Umbilical cord (tissue), 2 donors: Measurements from ENCODE around the gene SBF1. TPM values are rescaled to one million over a fixed set of nuclear protein-coding genes. Genes with fewer than 3 reads are reported as not detected.
"Not testable (repeated sequence)": the region's sequence is repeated elsewhere in the genome, so short reads cannot be mapped to it uniquely, and the experiment has no call there.

Source experiments
- DNase-seq: peaks from one replicate; pipeline ENCODE4 v3.0.0-alpha.2; 2015; ENCODE audit warnings: low spot score
- total RNA-seq: library from RNA; depleted of rRNA; stranded (reverse); fragments of >200 nt; gene quantifications from one replicate; pipeline ENCODE4 v1.2.3, GENCODE V29; 2014; ENCODE audit warnings: low replicate concordance; ENCODE audit not compliant: insufficient read depth

Gene SBF1
- total RNA-seq, 1 donor from 2014 or later = 48.2 TPM

DNA sequence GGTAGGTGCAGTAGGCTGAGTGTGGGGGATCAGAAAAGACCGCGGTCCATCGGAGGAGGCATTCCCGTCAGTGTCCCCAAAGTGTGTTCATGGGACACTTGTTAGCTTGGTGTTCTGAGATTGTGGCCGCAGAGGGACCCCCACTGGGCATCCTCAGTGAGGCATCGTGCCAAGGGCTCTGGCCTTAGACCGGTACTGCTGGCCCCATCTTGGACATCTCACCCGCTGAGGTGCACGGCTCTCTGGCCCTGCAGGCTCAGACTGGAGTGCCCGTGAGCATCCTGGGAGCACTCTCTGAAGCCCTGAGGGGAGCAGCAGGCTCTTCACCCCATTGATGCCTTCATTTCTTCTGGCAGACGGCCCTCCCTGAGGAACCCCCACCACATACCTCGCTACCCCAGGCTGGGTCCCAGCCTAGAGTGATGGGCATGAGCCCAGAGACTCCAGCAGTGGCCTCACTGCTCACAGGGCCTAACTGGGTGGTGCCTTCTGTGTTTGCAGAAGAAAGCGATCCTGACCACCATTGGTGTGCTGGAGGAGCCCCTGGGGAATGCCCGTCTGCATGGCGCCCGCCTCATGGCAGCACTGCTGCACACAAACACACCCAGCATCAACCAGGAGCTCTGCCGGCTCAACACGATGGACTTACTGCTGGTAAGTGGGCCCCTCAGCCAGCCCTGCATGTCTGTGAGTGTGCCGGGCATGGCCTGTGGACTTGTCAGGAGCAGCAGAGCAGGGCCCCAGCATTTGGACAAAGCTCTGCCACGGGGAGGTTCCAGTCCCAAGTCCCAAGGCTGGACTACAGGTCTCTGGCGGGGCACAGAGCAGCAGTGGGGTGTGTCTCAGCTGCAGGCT lies 51.6 kb downstream of the SBF1 start:
- DNase-seq = no peak

DNA sequence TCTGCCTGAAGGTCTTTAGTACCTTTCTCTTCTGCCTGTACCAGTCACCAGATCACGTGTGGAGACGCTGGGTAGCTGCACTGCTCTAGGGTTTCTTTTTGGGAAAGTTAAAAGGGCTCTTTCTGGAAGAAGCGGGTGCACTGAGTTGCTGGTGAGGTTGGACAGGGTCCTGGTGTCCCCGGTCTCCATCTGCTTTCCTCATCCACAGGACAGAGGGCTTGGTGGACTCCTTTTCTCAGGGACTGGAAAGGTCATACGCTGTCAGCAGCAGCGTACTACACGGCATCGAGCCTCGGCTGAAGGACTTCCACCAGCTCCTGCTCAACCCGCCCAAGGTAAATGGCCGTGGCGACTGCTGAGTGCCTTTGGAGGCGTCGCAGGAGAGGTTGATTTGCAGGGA lies 52.8 kb downstream of the SBF1 start:
- DNase-seq = no peak

DNA sequence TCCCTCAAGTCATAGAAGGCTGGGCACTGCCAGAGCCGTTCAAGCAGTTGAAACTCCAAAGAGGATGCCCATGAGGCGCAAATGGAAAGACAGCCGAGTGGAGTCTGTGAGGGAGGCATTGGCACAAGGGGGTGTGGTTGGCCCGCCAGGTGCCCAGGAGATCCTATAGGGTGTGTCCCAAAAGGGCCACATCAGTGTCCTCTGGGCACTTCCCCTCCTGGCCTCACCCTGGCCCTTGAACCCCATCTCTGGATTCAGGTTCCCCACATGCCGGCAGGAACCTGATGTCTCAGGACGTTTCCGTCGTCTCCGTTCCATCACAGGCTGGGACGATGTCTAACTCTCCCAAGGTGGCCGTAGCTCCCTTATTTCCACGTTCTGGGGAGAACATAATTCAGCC lies 54.3 kb downstream of the SBF1 start:
- DNase-seq = no peak

DNA sequence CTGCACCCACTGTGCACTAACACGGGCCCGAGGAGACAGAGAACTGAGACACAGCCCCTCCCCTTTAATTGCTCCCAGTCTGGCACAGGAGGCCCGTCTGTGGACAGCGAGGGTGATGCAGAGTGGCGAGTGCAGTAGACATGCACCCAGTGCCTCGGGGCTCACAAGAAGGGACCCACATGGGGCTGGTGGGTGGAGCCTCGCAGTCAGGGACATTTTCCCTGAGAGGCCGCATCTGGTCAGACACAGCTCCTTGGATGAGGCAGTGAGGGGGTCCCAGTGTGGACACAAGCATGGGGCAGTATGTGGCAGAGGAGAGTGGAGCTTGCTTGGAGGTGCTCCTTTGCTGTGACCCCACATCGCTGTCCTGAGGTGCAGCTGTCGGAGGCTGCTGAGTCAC lies 54.8 kb downstream of the SBF1 start:
- DNase-seq = no peak

DNA sequence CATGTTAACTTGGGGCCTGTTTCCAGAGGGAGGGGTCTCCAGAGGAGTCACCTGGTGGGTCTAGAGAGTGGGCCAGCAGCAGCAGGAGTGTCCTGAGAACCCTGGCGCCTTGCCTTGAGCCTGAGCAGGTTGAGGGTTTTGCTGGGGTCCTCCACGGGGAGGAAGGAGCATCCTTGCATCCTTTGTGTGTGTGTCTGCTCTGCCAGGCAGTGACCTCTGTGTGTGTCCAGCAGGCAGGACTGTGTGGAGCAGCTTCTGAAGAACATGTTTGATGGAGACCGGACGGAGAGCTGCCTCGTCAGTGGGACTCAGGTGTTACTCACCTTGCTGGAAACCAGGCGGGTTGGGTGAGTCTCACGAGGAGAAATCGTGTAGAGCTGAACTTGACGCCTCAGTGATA lies 55.7 kb downstream of the SBF1 start:
- no peak for DNase-seq

DNA sequence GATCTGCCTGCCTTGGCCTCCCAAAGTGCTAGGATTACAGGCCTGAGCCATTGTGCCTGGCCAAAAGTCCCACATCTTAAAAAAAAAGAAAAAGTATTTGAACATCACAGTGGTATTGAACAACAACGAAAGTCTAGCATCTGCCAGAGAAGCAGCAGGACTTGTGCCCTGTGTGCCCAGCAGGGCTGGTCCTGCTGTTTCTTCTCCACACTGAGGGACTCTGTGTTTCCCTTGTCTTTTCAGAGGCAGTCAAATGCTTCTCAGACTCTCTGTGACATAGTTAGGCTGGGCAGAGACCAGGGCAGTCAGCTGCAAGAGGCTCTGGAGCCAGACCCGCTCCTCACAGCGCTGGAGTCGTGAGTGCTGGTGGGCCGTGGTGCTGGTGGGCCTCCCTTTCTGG lies 56.2 kb downstream of the SBF1 start:
- DNase-seq = no peak

DNA sequence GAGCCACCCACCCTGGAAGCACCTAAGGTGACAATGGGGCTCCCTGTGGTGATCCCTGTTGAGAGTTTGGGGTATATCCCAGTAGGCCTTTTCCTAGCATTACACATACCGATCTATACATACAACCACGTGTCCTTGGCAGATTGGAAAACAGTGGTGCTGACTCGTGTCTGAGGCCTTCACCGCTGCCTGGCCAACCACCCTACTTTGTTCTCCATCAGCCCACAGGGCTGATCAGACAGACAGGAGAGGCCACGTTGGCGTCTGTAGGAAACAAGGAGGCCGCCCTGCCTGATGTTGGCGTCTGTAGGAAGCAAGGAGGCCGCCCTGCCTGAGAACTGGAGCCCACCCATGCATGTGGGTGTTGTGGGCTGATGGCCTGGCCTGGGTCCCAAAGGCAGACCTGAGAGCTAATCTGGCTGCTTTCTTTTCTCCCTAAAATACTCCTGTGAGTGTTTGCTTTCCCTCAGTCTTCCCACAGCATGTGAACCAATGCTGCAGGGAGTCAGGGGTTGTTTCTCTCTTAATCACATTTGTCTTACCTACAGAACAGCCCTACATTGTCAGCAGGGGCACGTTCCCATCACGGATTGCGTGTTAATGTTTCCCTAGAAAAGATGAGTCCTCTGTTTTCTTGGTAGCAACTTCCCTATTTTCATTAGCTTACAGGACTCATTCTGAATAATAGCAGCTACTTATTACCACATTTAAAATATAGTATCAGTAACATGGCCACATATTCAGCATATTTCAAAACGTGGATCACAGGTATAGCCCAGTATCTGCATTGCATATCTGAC lies 57.2 kb downstream of the SBF1 start:
- no peak for DNase-seq

DNA sequence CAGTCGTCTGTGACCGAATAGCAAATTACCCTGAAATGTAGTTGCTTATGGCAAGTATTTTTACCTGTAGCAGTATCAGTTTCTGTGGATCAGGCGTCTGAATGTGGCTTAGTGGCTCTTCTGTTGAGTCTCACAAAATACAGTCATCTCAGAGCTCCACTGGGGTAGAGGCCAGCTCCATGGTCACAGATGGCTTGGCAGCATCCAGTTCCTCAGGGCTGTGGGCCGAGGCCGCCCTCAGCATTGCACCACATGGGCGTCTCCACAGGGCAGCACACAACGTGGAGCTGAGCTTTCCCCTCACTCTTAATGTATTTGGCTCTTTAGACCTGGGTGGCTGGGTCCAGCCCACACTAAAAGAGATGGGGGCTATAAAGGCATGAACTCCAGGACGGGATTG lies 57.8 kb downstream of the SBF1 start:
- DNase-seq = no peak

DNA sequence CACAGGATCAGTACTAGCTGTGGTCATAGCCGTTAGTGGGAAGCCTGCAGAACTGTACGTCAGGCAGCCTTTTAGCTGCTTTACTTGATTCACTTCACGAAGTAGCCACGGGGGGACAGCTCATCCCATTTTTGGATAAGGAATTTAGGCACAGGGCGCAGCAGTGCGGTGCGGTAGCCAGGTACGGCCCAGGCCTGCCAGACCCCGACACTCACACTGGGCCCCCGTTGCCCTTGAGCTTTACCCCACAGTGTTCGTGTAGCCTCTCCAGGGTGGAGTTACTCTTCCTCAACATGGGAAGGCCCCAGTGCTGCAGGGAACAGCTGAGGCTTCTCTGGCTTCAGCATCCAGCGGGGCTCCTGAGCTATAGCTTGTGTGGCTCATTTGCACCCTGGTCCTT lies 59.4 kb downstream of the SBF1 start:
- no peak for DNase-seq

DNA sequence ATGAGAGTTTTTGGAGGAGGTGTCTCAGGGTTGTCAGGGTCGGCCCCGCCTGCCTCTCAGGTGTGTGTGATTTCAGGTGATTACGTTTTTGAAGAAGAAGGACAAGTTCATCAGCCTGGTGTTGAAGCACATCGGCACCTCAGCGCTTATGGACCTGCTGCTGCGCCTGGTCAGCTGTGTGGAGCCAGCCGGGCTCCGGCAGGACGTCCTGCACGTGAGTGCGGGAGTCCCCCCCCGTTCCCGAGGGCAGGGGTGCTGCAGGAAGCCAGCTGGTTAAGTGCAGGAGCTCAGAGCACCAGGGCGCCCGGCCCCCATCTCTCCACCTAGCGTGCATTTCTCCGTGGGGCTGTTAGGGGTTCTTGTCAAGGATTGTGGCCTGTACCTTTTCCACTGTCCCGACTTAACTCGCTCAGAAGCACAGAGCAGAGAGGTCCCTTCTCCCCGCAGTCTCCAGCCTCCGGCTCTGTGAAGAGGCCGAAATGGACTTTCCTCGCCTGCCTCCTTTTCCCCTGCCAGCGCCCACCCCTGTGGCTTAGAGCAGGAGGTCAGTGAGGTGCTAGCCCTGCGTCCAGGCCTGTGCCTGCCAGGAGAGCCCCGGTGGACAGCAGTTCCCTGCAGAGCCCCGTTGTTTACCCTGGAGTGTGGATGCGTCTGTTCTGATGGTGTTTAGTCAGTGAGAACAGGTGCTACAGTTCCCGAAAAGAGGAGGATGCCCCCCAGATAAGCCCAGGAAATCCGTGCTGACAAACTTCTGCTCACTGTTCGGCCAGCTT lies 60.2 kb downstream of the SBF1 start:
- no peak for DNase-seq

DNA sequence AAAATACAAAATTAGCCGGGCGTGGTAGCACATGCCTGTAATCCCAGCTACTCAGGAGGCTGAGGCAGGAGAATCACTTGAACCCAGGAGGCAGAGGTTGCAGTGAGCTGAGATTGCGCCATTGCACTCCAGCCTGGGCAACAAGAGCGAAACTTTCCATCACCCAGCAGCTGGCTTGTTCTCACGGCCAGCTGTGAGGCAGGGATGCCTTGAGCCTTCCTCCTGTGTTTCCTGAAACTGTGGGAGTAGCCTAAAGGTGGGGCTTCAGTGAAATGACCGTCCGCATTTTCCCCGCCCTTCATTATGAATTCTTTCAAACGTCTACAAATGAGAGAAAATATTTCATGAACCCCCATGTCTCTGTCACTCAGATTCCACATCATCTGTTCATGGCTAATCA lies 65.9 kb downstream of the SBF1 start:
- DNase-seq = not testable (repeated sequence)

DNA sequence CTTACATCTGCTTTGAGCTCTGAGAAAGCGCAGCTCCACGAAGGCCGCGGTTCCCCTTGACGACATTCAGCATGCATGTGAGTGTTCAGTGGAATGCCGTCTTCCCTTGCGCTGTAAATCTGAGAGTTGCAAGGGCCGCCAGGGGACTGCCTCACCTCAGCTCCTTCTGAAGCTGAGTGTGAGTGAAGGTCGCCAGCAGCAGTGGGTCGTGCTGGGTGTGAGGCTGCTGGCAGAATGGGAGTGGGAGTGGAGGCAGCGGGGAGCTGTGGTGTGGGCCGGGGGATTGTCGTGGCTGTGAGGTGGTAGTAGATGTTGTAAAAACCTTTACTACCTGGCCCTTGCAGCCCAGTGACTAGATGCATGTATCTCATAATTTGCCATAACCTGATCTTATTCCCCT lies 66.5 kb downstream of the SBF1 start:
- DNase-seq = no peak

DNA sequence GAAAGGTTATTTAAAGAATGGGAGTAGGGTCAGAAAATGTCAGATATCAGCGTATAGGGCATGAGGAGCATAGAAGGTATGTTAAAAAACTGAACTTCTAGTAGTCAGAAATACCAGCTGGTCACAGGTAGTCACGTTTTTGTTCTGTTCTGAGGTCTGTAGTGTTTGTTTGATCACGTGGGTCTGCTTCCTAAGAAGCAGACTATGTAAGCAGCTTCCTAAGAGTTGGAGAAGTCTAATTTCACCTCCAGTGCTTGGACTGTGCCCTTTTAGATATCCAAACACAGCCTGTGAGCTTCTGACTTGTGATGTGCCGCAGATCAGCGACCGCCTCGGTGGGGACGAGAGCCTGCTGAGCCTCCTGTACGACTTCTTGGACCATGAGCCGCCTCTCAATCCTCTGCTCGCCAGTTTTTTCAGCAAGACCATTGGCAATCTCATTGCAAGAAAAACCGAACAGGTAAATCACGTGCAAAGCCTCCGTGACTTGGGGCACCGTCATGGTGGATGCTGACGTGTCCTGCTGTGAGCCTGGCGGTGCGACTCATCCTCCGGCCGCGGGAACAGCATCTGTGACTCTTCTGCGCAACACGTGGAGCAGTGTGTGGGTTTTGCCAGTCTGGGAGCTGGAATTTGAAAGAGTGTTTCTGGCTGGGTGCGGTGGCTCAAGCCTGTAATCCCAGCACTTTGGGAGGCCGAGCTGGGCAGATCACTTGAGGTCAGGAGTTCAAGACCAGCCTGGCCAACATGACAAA lies 68.2 kb downstream of the SBF1 start:
- no peak for DNase-seq

DNA sequence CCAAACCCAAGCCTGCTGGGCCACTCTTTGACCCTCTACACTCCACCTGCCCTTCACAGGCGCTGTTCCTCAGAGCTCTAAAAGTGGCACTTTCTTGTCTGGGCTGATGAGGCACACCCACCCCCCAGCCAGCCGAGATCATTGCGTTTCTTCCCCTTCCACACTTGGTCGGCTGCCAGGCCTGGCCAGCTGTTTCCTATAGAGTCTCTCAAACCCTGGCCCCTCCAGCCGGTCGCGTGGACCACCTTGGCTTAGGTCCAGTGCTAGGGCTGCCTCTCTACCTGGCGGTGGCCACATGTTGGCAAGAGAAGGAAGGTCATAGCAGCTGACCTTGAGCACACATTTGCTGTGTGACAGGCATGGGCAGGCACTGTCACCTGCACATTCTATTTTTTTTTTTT lies 71.1 kb downstream of the SBF1 start:
- DNase-seq = peak; percentile 51

DNA sequence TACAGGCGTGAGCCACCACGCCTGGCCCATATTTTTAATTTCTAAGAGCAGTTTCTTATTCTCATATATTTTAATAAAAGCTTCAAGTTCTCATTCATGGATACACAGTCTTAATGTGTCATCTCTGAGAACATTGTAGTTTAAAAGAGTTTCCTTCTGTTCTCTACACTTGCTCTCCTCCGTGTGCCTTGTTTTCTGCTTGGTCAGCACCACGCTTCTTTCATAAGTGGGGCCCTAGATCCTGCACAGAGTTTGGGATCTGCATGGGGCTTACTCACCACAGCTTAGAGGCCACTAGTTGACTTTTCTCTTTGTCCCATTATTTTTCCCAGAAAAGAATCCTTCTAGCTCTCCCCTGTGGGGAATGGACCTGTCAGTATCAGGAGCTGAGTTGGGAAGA lies 72.9 kb downstream of the SBF1 start:
- peak; percentile 14 for DNase-seq

DNA sequence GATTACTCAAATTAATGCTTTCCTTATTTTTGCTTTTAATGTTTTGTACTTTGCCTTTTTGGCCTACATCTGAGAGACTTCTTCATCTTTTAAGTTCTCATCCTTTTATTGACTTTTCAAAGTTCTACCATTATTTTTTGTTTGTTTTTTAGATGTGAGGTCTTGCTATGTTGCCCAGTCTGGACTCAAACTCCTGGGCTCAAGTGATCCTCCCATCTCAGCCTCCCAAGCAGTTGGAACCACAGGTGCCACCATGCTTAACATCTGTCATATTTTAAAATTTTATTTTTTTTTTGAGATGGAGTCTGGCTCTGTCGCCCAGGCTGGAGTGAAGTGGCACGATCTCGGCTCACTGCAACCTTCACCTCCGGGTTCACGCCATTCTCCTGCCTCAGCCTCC lies 73.9 kb downstream of the SBF1 start:
- DNase-seq = no peak

DNA sequence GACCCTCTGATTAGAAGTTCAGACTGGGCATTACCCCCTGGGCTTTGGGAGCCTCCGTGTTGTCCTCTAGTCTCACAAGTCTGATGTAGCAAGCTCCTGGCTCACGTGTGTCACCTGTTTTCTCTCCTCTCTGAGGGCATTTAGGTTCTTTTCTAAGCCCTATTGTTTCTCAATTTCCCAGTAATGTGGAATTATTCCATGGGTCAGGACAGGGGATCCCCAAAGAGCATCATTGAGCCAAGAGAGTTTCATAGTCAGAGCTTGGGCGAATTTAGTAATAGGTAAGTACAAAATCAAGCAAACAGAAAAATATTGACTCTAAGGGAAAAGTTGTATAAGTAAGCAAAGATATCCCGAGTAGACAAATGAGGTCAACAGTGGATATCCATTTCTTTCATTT lies 74.4 kb downstream of the SBF1 start:
- no peak for DNase-seq

DNA sequence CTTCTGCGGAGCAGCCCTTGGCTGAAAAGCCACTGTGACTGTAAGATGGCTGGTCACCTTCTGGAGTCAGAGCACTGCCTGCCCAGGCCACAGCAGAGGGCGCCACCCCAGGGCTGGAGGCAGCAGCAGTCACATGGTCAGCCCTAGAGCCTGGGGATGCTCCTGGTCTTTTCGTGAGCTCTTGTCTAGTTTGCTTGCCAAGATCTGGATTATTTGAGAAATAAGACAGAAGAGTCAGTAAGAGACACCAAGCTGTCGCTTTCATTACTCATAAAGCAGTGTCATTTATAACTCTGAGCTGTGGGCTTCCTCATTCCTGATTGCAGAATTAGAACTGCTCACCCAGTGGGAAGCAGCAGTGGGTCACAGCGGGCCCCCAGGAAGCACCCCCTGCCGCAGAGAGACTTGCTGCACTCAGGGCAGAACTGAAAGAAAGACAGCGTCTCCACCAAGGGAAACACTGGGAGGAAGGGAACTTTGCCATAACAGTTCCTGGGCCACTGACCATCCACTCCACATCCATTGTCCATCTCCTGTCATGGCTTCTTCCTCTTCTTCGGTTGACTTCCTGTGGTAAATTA lies 75.0 kb downstream of the SBF1 start:
- DNase-seq = peak; percentile 82

DNA sequence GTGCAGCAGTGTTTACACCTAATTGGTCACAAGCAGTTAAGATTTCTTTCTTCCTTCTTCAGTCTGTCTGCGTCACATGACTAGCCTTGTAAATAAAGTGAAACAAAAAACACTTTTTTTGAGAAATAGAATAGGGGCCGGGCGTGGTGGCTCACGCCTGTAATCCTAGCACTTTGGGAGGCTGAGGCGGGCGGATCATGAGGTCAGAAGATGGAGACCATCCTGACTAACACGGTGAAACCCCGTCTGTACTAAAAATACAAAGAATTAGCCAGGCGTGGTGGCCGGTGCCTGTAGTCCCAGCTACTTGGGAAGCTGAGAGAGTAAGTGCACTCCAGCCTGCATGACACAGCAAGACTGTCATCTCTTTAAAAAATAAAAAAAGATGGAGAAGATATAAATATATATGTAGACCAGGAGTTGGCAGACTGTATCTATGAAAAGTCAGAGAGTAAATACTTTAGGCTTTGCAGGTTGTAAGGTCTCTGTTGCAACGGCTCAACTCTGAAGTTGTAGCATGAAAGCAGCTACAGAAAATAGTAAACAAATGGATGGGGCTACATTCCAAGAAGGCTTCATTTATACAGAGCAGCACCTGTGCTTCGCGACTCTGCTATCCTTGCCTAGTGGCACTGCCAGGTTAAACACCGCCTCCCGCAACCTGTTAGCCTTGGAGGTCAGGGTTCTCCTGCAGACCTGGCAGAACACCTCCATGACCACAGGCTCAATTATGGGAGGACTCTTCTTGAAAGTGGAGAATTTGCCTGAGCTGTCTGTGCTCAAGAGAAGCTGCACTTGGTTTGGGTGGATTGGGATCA lies 75.8 kb downstream of the SBF1 start:
- no peak for DNase-seq

DNA sequence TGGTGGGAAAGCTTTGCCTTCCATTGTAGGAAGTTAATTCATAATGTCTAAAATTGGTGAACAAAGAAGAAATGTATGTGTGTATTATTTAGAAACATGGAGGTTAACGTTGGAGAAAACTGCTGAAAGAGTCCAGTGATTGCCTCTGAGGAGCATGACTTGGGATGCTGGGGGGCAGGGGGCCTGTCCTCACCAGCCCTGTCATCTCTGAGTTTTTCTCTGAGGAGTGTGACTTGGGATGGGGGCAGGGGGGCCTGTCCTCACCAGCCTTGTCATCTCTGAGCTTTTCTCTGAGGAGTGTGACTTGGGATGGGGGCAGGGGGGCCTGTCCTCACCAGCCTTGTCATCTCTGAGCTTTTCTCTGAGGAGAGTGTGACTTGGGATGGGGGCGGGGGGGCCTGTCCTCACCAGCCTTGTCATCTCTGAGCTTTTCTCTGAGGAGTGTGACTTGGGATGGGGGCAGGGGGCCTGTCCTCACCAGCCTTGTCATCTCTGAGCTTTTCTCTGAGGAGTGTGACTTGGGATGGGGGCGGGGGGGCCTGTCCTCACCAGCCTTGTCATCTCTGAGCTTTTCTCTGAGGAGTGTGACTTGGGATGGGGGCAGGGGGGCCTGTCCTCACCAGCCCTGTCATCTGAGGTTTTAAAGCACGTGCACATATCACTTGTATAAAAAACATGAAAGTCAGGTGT lies 77.3 kb downstream of the SBF1 start:
- not testable (repeated sequence) for DNase-seq
